NCI-H2196 (cell line): Measurements from ENCODE around the gene ARHGEF25.
A peak's percentile ranks its signal among the peaks of the same experiment; 100 is the strongest.
"Not testable (repeated sequence)": the region's sequence is repeated elsewhere in the genome, so short reads cannot be mapped to it uniquely, and the experiment has no call there.

Experiments used
- DNase-seq: peaks from one replicate; lab custom pipeline; 2025; ENCODE audit not compliant: unreplicated experiment; lab: John Stamatoyannopoulos, UW

ARHGEF25 gene

GRCh38 chr12:57632958-57633840 is 22.0 kb downstream of the ARHGEF25 start, which contains the start of gene B4GALNT1:
TSS of gene B4GALNT1 (minus strand) at chr12:57633201. CDS start at chr12:57632132, 1,069 bp downstream.
- peak; percentile 85 for DNase-seq

DNA sequence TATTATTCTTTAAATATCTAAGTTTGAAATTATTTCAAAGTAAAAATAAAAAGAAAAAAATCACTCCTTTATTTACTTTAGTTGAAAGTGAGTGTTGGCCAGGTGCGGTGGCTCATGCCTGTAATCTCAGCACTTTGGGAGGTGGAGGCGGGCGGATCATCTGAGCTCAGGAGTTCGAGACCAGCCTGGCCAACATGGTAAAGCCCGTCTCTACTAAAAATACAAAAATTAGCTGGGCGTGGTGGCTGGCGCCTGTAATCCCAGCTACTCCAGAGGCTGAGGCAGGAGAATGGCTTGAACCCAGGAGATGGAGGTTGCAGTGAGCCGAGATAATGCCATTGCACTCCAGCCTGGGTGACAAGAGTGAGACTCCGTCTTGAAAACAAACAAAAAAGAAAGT is 25.5 kb downstream of the ARHGEF25 start:
- not testable (repeated sequence) for DNase-seq

GRCh38 chr12:57637364-57637763 is 26.1 kb downstream of the ARHGEF25 start:
- no peak for DNase-seq

GRCh38 chr12:57638096-57638495 is 26.9 kb downstream of the ARHGEF25 start:
- no peak for DNase-seq

DNA sequence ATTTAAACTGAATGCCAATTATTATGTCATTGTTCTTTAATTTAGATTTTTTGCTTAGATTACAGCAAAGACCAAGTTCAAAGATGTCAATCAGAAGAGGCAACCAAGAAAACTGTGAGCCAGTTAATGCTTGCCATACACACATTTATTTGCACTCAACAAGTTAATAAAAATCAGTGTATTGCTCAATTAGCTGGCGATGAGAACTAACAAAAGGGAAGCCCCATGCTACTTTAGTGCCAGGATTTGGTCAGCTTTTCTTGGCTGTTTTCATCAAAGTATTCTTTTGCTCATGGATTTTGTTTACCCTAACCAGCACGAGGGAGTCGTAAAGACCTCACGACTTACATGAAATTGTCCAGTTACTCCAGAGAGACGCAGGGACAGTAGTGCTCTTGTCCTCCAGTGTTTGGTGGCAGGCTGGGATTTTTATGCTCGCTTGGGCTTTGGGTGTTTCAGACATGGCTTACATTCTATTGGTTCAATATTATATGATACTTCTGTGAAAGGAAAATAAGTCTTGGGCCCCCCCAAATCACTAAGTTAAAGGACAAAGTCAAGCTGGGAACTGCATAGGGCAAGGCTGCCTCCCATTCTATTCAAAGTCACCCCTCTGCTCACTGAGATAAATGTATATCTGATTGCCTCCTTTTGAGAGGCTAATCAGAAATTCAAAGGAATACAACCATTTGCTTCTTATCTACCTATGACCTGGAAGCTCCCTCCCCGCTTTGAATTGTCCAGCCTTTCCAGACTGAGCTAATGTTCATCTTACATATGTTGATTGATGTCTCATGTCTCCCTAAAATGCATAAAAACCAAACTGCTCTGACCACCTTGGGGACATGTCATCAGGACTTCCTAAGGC is 29.2 kb downstream of the ARHGEF25 start:
- no peak for DNase-seq

GRCh38 chr12:57641699-57642442 is 30.6 kb downstream of the ARHGEF25 start:
- DNase-seq: no peak

GRCh38 chr12:57645990-57646658 is 34.9 kb downstream of the ARHGEF25 start:
- DNase-seq: not testable (repeated sequence)

- not testable (repeated sequence) for DNase-seq
These were observed 35.4 kb downstream of the ARHGEF25 start for GRCh38 chr12:57646659-57647049.

DNA sequence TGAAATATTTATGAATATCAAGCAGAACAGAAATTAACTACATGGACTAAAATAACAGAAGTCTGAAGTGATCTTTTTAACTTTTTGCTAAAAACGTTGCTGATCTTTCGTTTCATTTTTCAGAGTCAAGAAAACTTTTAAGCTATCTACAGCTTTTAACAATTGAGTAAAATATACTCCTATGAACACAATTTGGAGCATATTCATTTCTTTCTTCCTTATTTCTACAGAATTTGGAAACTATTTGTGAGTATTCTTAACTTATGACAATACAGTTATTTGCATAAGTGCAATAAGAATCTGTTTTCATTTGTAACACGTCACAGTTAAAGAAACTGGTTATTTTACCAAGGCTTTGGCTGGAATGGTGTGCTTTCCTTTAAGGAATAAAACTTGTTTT is 42.8 kb downstream of the ARHGEF25 start:
- no peak for DNase-seq

GRCh38 chr12:57655541-57656240 is 44.5 kb downstream of the ARHGEF25 start:
- DNase-seq: no peak

DNA sequence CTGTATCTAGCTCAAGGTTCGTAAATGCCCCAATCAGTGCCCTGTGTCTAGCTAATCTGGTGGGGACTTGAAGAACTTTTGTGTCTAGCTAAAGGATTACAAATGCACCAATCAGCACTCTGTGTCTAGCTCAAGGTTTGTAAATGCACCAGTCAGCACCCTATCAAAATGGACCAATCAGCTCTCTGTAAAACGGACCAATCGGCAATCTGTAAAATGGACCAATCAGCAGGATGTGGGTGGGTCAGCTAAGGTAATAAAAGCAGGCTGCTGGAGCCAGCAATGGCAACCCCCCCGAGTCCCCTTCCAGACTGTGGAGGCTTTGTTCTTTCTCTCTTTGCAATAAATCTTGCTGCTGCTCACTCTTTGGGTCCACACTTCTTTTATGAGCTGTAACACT is 45.2 kb downstream of the ARHGEF25 start:
- DNase-seq: not testable (repeated sequence)

- peak; percentile 35 for DNase-seq
These were observed 46.5 kb downstream of the ARHGEF25 start for GRCh38 chr12:57657744-57658143.

GRCh38 chr12:57658890-57659289 is 47.7 kb downstream of the ARHGEF25 start:
- no peak for DNase-seq

GRCh38 chr12:57661376-57661775 is 50.1 kb downstream of the ARHGEF25 start:
- no peak for DNase-seq

GRCh38 chr12:57665066-57665820 is 54.0 kb downstream of the ARHGEF25 start:
- not testable (repeated sequence) for DNase-seq
